Neural progenitor cell (in vitro differentiated cells): ENCODE data around the gene IRF5. TPM values are rescaled to one million over a fixed set of nuclear protein-coding genes. Genes with fewer than 3 reads are reported as not detected.
"Not testable (repeated sequence)": the region's sequence is repeated elsewhere in the genome, so short reads cannot be mapped to it uniquely, and the experiment has no call there.

Source experiments
- DNase-seq: peaks from one replicate; pipeline ENCODE4 v3.0.0-alpha.2; 2016; ENCODE audit warnings: low spot score
- H2AFZ ChIP-seq: fragments of 200-600 bp; sonication (generic); replicated peaks from 2 replicates; pipeline ENCODE4 v1.6.1; 2016; ENCODE audit warnings: antibody characterized with exemption
- H3F3A ChIP-seq: fragments of 200-600 bp; sonication (generic); 2 replicates; pipeline ENCODE4 v1.6.1; 2016; ENCODE audit warnings: antibody characterized with exemption, low read depth
- H3K27ac ChIP-seq: fragments of 200-600 bp; sonication (generic); 2 replicates; pipeline ENCODE4 v1.5.1; 2016; ENCODE audit warnings: mild to moderate bottlenecking
- H3K27me3 ChIP-seq: fragments of 200-600 bp; sonication (generic); 2 replicates; pipeline ENCODE4 v1.6.1; 2016; ENCODE audit warnings: mild to moderate bottlenecking, moderate library complexity
- H3K36me3 ChIP-seq: fragments of 200-600 bp; sonication (generic); 2 replicates; pipeline ENCODE4 v1.5.1; 2016
- H3K4me1 ChIP-seq: fragments of 200-600 bp; sonication (generic); 2 replicates; pipeline ENCODE4 v1.6.1; 2016; ENCODE audit warnings: mixed run types
- H3K4me2 ChIP-seq: fragments of 200-600 bp; sonication (generic); 2 replicates; pipeline ENCODE4 v1.6.1; 2016
- H3K4me3 ChIP-seq: fragments of 200-600 bp; sonication (generic); 2 replicates; pipeline ENCODE4 v1.5.1; 2016
- H3K79me2 ChIP-seq: fragments of 200-600 bp; sonication (generic); 2 replicates; pipeline ENCODE4 v1.6.1; 2016; ENCODE audit warnings: low read depth
- H3K9ac ChIP-seq: fragments of 200-600 bp; sonication (generic); 2 replicates; pipeline ENCODE4 v1.6.1; 2016
- H3K9me3 ChIP-seq: fragments of 200-600 bp; sonication (generic); 2 replicates; pipeline ENCODE4 v1.5.1; 2016; ENCODE audit warnings: low read depth
- H4K20me1 ChIP-seq: fragments of 200-600 bp; sonication (generic); 2 replicates; pipeline ENCODE4 v1.6.1; 2016; ENCODE audit warnings: low read depth
- H3K27ac Mint-ChIP-seq: 3 replicates; pipeline ENCODE4 v1.8.0; 2021; ENCODE audit warnings: mixed read lengths
- H3K27me3 Mint-ChIP-seq: 2 replicates; pipeline ENCODE4 v1.8.0; 2022; ENCODE audit warnings: low read depth, mild to moderate bottlenecking, inconsistent platforms, moderate library complexity, mixed read lengths; ENCODE audit not compliant: insufficient read depth
- H3K36me3 Mint-ChIP-seq: 3 replicates; pipeline ENCODE4 v1.8.0; 2021; ENCODE audit warnings: mixed read lengths
- H3K4me1 Mint-ChIP-seq: 3 replicates; pipeline ENCODE4 v1.8.0; 2021; ENCODE audit warnings: mixed read lengths
- H3K4me3 Mint-ChIP-seq: 3 replicates; pipeline ENCODE4 v1.8.0; 2021; ENCODE audit warnings: mild to moderate bottlenecking, moderate library complexity, mixed read lengths
- H3K9me3 Mint-ChIP-seq: 3 replicates; pipeline ENCODE4 v1.8.0; 2020; ENCODE audit warnings: mixed read lengths
- CTCF ChIP-seq: fragments of 200-600 bp; sonication (generic); IDR thresholded peaks from 2 replicates; pipeline ENCODE4 v1.5.1; 2017; ENCODE audit warnings: antibody characterized with exemption, mild to moderate bottlenecking
- EZH2 ChIP-seq: fragments of 200-600 bp; sonication (generic); IDR thresholded peaks from 2 replicates; pipeline ENCODE4 v1.6.1; 2017; ENCODE audit warnings: antibody characterized with exemption, mild to moderate bottlenecking, moderate library complexity
- EZH2phosphoT487 ChIP-seq: fragments of 200-600 bp; sonication (generic); IDR thresholded peaks from 2 replicates; pipeline ENCODE4 v1.6.1; 2017; ENCODE audit warnings: antibody characterized with exemption
- total RNA-seq: library from RNA; depleted of rRNA; stranded (reverse); fragments of >200 nt; gene quantifications from 2 replicates; pipeline ENCODE4 v1.2.3, GENCODE V29; 2015; ENCODE audit warnings: low replicate concordance

Gene IRF5
- total RNA-seq, 1 donor from 2014 or later: 0.22 TPM

GRCh38 chr7:128941946-128942526 lies 4.3 kb downstream of the IRF5 start:
- Histone ChIP-seq H3K27me3 (peaks cover 37% of the 10 kb centered on the region), H3K4me2 (no peak overlapping the region), H3K4me1 (no peaks in the 10 kb centered on the region), H3K4me3 (no peak overlapping the region), H2AFZ (no peak overlapping the region), H3K79me2 (no peaks in the 10 kb centered on the region), H4K20me1 (no peaks in the 10 kb centered on the region), H3K27ac (no peak overlapping the region), H3K36me3 (no peaks in the 10 kb centered on the region), H3K9ac (no peak overlapping the region), H3K9me3 (no peaks in the 10 kb centered on the region), H3F3A (peaks cover 2% of the 10 kb centered on the region)
- Mint-ChIP-seq H3K27me3 (peaks cover 32% of the 10 kb centered on the region), H3K9me3 (peaks cover 1% of the 10 kb centered on the region), H3K4me1 (peaks cover 9% of the 10 kb centered on the region), H3K27ac (no peak overlapping the region), H3K36me3 (peaks cover 2% of the 10 kb centered on the region), H3K4me3 (no peak overlapping the region)
- TF ChIP-seq EZH2phosphoT487: no peak
- no peak for TF ChIP-seq EZH2
- TF ChIP-seq CTCF: no peak
- DNase-seq: no peak

GRCh38 chr7:128943251-128943650 lies 5.5 kb downstream of the IRF5 start:
- H3K4me1 Mint-ChIP-seq, H3K27ac Mint-ChIP-seq, H3K4me3 ChIP-seq: not testable (repeated sequence)

GRCh38 chr7:128944487-128945236 lies 6.9 kb downstream of the IRF5 start:
- no peak overlapping the region for H2AFZ ChIP-seq
- H3K4me1 Mint-ChIP-seq: peaks cover 2% of the 10 kb centered on the region
- peaks cover 4% of the 10 kb centered on the region for H3K36me3 Mint-ChIP-seq
- no peaks in the 10 kb centered on the region for H3K9me3 ChIP-seq
- no peak overlapping the region for H3K4me2 ChIP-seq
- H3K9me3 Mint-ChIP-seq: no peaks in the 10 kb centered on the region
- H3F3A ChIP-seq: no peaks in the 10 kb centered on the region
- no peaks in the 10 kb centered on the region for H3K79me2 ChIP-seq
- no peaks in the 10 kb centered on the region for H4K20me1 ChIP-seq
- TF ChIP-seq CTCF: no peak
- no peak for TF ChIP-seq EZH2phosphoT487
- no peak for TF ChIP-seq EZH2
- DNase-seq: no peak
- no peak overlapping the region for H3K27ac ChIP-seq
- H3K4me1 ChIP-seq: no peaks in the 10 kb centered on the region
- no peaks in the 10 kb centered on the region for H3K36me3 ChIP-seq
- H3K9ac ChIP-seq: no peak overlapping the region
- no peak overlapping the region for H3K4me3 Mint-ChIP-seq
- H3K27me3 ChIP-seq: peaks cover 11% of the 10 kb centered on the region
- H3K27ac Mint-ChIP-seq: no peak overlapping the region
- peaks cover 31% of the 10 kb centered on the region for H3K27me3 Mint-ChIP-seq
- no peak overlapping the region for H3K4me3 ChIP-seq

More at GRCh38 chr7:128943251-128943650, 5.5 kb downstream of the IRF5 start:
- not testable (repeated sequence) for H3K27ac ChIP-seq, DNase-seq, H3K9ac ChIP-seq, H2AFZ ChIP-seq, H3K4me1 ChIP-seq, H3K4me3 Mint-ChIP-seq, H4K20me1 ChIP-seq, H3K36me3 ChIP-seq, H3K36me3 Mint-ChIP-seq, H3K9me3 Mint-ChIP-seq, H3K9me3 ChIP-seq, H3F3A ChIP-seq, H3K79me2 ChIP-seq, H3K4me2 ChIP-seq
- H3K27me3 Mint-ChIP-seq: peaks cover 33% of the 10 kb centered on the region
- peaks cover 25% of the 10 kb centered on the region for H3K27me3 ChIP-seq
